IMR-90 (cell line): Measurements from ENCODE around the gene VPS35L. TPM values are rescaled to one million over a fixed set of nuclear protein-coding genes. Genes with fewer than 3 reads are reported as not detected.

Source experiments
- ATAC-seq: fragments of 200-7000 bp; cut with Tn5 transposase; 2 replicates; pipeline ENCODE4 v1.9.1; 2020; ENCODE audit warnings: low read depth, mild to moderate bottlenecking, moderate library complexity
- BruUV-seq: library from RNA; stranded (reverse); fragments of 400-500 nt; replicated peaks from 2 replicates; lab custom pipeline; 2021; lab: Mats Ljungman, UMichigan
- CTCF ChIA-PET: fragments of 300-600 bp; formaldehyde crosslinking; extraction: SDS; loops from one replicate; lab custom pipeline; 2021; ENCODE audit warnings: antibody characterized with exemption; lab: Yijun Ruan, JAX
- POLR2A ChIA-PET: fragments of 300-600 bp; sonication (Branson Sonifier 250); formaldehyde crosslinking; loops from one replicate; lab custom pipeline; 2022; ENCODE audit warnings: antibody characterized with exemption; ENCODE audit not compliant: unreplicated experiment; lab: Charles Lee
- DNase-seq: peaks from one replicate; pipeline ENCODE4 v3.0.0; 2013
- H2AFZ ChIP-seq: replicated peaks from 2 replicates; pipeline ENCODE3; 2013; ENCODE audit warnings: low read length, mild to moderate bottlenecking; ENCODE audit not compliant: poor library complexity
- H2AK5ac ChIP-seq: 2 replicates; pipeline ENCODE4 v1.6.1; 2013; ENCODE audit warnings: low read depth, low read length, inconsistent platforms
- H2AK9ac ChIP-seq: replicated peaks from 2 replicates; pipeline ENCODE3; 2013; ENCODE audit warnings: mild to moderate bottlenecking, low read depth, low read length, moderate library complexity; ENCODE audit not compliant: poor library complexity
- H2BK120ac ChIP-seq: 2 replicates; pipeline ENCODE4 v1.6.1; 2013; ENCODE audit warnings: low read depth, low read length, inconsistent platforms
- H2BK15ac ChIP-seq: 3 replicates; pipeline ENCODE4 v1.6.1; 2013; ENCODE audit warnings: low read depth, low read length, inconsistent platforms
- H2BK20ac ChIP-seq: 2 replicates; pipeline ENCODE4 v1.6.1; 2013; ENCODE audit warnings: low read depth, mild to moderate bottlenecking, inconsistent platforms, low read length, moderate library complexity
- H2BK5ac ChIP-seq: 2 replicates; pipeline ENCODE4 v1.6.1; 2013; ENCODE audit warnings: mild to moderate bottlenecking, low read depth, low read length, inconsistent platforms; ENCODE audit not compliant: poor library complexity, severe bottlenecking
- H3K14ac ChIP-seq: replicated peaks from 2 replicates; pipeline ENCODE4 v1.6.1; 2013; ENCODE audit warnings: low read depth, low read length, inconsistent platforms
- H3K18ac ChIP-seq: 2 replicates; pipeline ENCODE4 v1.6.1; 2013; ENCODE audit warnings: low read depth, low read length, control low read depth
- H3K23ac ChIP-seq: 2 replicates; pipeline ENCODE4 v1.6.1; 2013; ENCODE audit warnings: low read depth, low read length, inconsistent platforms
- H3K27ac ChIP-seq: 2 replicates; pipeline ENCODE4 v1.5.1; 2013; ENCODE audit warnings: mild to moderate bottlenecking, control low read depth, low read length; ENCODE audit not compliant: insufficient read depth
- H3K27me3 ChIP-seq: 2 replicates; pipeline ENCODE4 v1.6.1; 2013; ENCODE audit warnings: low read length; ENCODE audit not compliant: control insufficient read depth, insufficient read depth
- H3K36me3 ChIP-seq: 2 replicates; pipeline ENCODE4 v1.6.1; 2013; ENCODE audit warnings: low read length, mixed read lengths; ENCODE audit not compliant: control insufficient read depth, insufficient read depth
- H3K4ac ChIP-seq: 2 replicates; pipeline ENCODE4 v1.6.1; 2013; ENCODE audit warnings: low read depth, low read length, inconsistent platforms
- H3K4me1 ChIP-seq: 2 replicates; pipeline ENCODE4 v1.6.1; 2013; ENCODE audit warnings: low read length, mixed read lengths; ENCODE audit not compliant: control insufficient read depth, insufficient read depth
- H3K4me2 ChIP-seq: 2 replicates; pipeline ENCODE4 v1.6.1; 2013; ENCODE audit warnings: low read depth, mild to moderate bottlenecking, control low read depth, low read length, moderate library complexity
- H3K4me3 ChIP-seq: 2 replicates; pipeline ENCODE4 v1.5.1; 2013; ENCODE audit warnings: low read depth, mild to moderate bottlenecking, control low read depth, low read length, moderate library complexity; ENCODE audit not compliant: insufficient read depth
- H3K56ac ChIP-seq: 2 replicates; pipeline ENCODE4 v1.6.1; 2013; ENCODE audit warnings: low read length, inconsistent platforms; ENCODE audit not compliant: insufficient read depth; ENCODE audit errors: extremely low read depth
- H3K79me1 ChIP-seq, 2 experiments: 2 replicates each; pipeline ENCODE4 v1.6.1; 2013; ENCODE audit warnings: low read length in 2 of 2, inconsistent platforms in 1 of 2, low read depth in 1 of 2
- H3K9ac ChIP-seq: 2 replicates; pipeline ENCODE4 v1.6.1; 2013; ENCODE audit warnings: low read depth, low read length, control low read depth
- H3K9me1 ChIP-seq: 2 replicates; pipeline ENCODE4 v1.6.1; 2013; ENCODE audit warnings: low read length, inconsistent platforms; ENCODE audit not compliant: insufficient read depth
- H3K9me3 ChIP-seq: 2 replicates; pipeline ENCODE4 v1.6.1; 2013; ENCODE audit warnings: low read length; ENCODE audit not compliant: control insufficient read depth, insufficient read depth
- H4K20me1 ChIP-seq: 2 replicates; pipeline ENCODE4 v1.6.1; 2013; ENCODE audit warnings: low read length, inconsistent platforms; ENCODE audit not compliant: insufficient read depth
- H4K5ac ChIP-seq: 2 replicates; pipeline ENCODE4 v1.6.1; 2013; ENCODE audit warnings: mild to moderate bottlenecking, low read depth, low read length, control low read depth
- H4K8ac ChIP-seq, 2 experiments: 2 replicates each; pipeline ENCODE4 v1.6.1; 2013; ENCODE audit warnings: low read depth in 2 of 2, low read length in 2 of 2, control low read depth in 1 of 2, inconsistent platforms in 1 of 2
- H4K91ac ChIP-seq: 2 replicates; pipeline ENCODE4 v1.6.1; 2013; ENCODE audit warnings: low read depth, low read length, inconsistent platforms; ENCODE audit not compliant: insufficient read depth
- BHLHE40 ChIP-seq: fragments of 150-350 bp; IDR thresholded peaks from 2 replicates; pipeline ENCODE4 v1.6.1; 2016; ENCODE audit warnings: mild to moderate bottlenecking, low read depth, low read length
- CHD1 ChIP-seq: IDR thresholded peaks from 2 replicates; pipeline ENCODE4 v1.6.1; 2012; ENCODE audit warnings: low read depth, low read length, improper control_type of control experiment
- MAFK ChIP-seq: IDR thresholded peaks from 2 replicates; pipeline ENCODE4 v1.6.1; 2012; ENCODE audit warnings: low read depth, low read length, improper control_type of control experiment
- POLR2A ChIP-seq: IDR thresholded peaks from 2 replicates; pipeline ENCODE4 v1.6.1; 2012; ENCODE audit warnings: mild to moderate bottlenecking, low read depth, low read length
- RCOR1 ChIP-seq: IDR thresholded peaks from 2 replicates; pipeline ENCODE4 v1.6.1; 2012; ENCODE audit warnings: mild to moderate bottlenecking, low read length, improper control_type of control experiment; ENCODE audit not compliant: insufficient replicate concordance
- RFX5 ChIP-seq: IDR thresholded peaks from 2 replicates; pipeline ENCODE4 v1.8.0; 2012; ENCODE audit warnings: low read depth, mild to moderate bottlenecking, low read length, moderate library complexity
- SMC3 ChIP-seq: fragments of 150-350 bp; IDR thresholded peaks from 2 replicates; pipeline ENCODE4 v1.6.1; 2016; ENCODE audit warnings: low read depth, mild to moderate bottlenecking, antibody characterized with exemption, low read length, moderate library complexity
- WGBS, 2 experiments: methylation state at CpG; one replicate each; pipeline versions ENCODE4 v1.1.5 to v1.1.7; 2013; ENCODE audit warnings: missing lambda C conversion rate in 2 of 2; ENCODE audit not compliant: insufficient read length in 1 of 2; ENCODE audit errors: extremely low coverage in 2 of 2; 5-methylcytosine and 5-hydroxymethylcytosine counted together
- dilution Hi-C: fragments of 300-500 bp; cut with HindIII; formaldehyde crosslinking; loops from one replicate; pipeline ENCODE4 v1.14.3; 2018; ENCODE audit warnings: low sequenced_read_pairs; ENCODE audit not compliant: unreplicated experiment
- in situ Hi-C: fragments of 300-500 bp; cut with MboI; formaldehyde crosslinking; loops from 3 replicates; pipeline ENCODE4 v1.14.3; 2019; ENCODE audit warnings: low sequenced_read_pairs, inconsistent platforms, mixed read lengths
- intact Hi-C: fragments of 100-400 bp; cut with micrococcal nuclease; formaldehyde crosslinking; loops from 2 replicates; pipeline ENCODE4 v1.10.0; 2022
- polyA plus RNA-seq, 3 experiments: library from polyadenylated mRNA; depleted of rRNA; stranded (reverse); fragments of >200 nt; gene quantifications; 2 replicates each; pipeline ENCODE4 v1.2.3, GENCODE V29; 2012; ENCODE audit warnings: low replicate concordance in 1 of 3
- total RNA-seq: library from RNA; depleted of rRNA; stranded (reverse); fragments of >200 nt; gene quantifications from 2 replicates; pipeline ENCODE4 v1.2.3, GENCODE V29; 2012
- TF ChIP-seq, protein P1 (sequence below): conservative IDR thresholded peaks from 2 replicates; pipeline ENCODE4 v1.5.1; 2012; ENCODE audit warnings: mild to moderate bottlenecking, low read depth, low read length, improper control_type of control experiment
- TF ChIP-seq, protein P2 (sequence below): fragments of 150-350 bp; IDR thresholded peaks from 2 replicates; pipeline ENCODE4 v1.6.1; 2016; ENCODE audit warnings: low read depth, mild to moderate bottlenecking, low read length, moderate library complexity, borderline replicate concordance
- TF ChIP-seq, protein P3 (sequence below): fragments of 150-350 bp; IDR thresholded peaks from 2 replicates; pipeline ENCODE4 v1.6.1; 2017; ENCODE audit warnings: mild to moderate bottlenecking, antibody characterized with exemption, low read length, low read depth

VPS35L gene
- total and polyA plus RNA-seq, 2 of the 4 experiments (the other 2 are of a cell fraction): 28.0 to 40.1 TPM

- Histone ChIP-seq H2BK15ac (no peak overlapping the region), H4K5ac (no peak overlapping the region), H3K27me3 (no peaks in the 10 kb centered on the region), H2BK120ac (no peak overlapping the region), H2AK5ac (no peak overlapping the region), H3K27ac (no peak overlapping the region), H4K91ac (no peak overlapping the region), H3K9ac (no peak overlapping the region), H3K18ac (no peak overlapping the region), H2BK20ac (no peak overlapping the region), H3K79me1 (peaks cover 0 to 10% of the 10 kb centered on the region in 2 experiments; a peak in 2 of 4 replicates), H3K4me2 (no peak overlapping the region), H3K23ac (no peak overlapping the region), H2BK5ac (no peak overlapping the region), H3K36me3 (peaks cover 33% of the 10 kb centered on the region), H4K20me1 (no peaks in the 10 kb centered on the region), H3K9me3 (no peaks in the 10 kb centered on the region), H4K8ac (no peak overlapping the region), H2AFZ (no peak overlapping the region), H3K14ac (no peak overlapping the region), H3K4me1 (no peaks in the 10 kb centered on the region), H3K4me3 (no peak overlapping the region), H3K9me1 (no peaks in the 10 kb centered on the region), H3K56ac (no peak overlapping the region), H3K4ac (no peak overlapping the region), H2AK9ac (no peak overlapping the region)
- dilution Hi-C loops (no loop called here), intact Hi-C loops (no loop called here), in situ Hi-C loops (no loop called here)
- no peak for DNase-seq
- CTCF ChIA-PET: no interaction called here
- WGBS, 2 experiments: no CpG with 5 or more reads among the region's 4 CpGs
- no peak for ATAC-seq
- TF ChIP-seq MAFK: no peak
- TF ChIP-seq, protein P1, sequence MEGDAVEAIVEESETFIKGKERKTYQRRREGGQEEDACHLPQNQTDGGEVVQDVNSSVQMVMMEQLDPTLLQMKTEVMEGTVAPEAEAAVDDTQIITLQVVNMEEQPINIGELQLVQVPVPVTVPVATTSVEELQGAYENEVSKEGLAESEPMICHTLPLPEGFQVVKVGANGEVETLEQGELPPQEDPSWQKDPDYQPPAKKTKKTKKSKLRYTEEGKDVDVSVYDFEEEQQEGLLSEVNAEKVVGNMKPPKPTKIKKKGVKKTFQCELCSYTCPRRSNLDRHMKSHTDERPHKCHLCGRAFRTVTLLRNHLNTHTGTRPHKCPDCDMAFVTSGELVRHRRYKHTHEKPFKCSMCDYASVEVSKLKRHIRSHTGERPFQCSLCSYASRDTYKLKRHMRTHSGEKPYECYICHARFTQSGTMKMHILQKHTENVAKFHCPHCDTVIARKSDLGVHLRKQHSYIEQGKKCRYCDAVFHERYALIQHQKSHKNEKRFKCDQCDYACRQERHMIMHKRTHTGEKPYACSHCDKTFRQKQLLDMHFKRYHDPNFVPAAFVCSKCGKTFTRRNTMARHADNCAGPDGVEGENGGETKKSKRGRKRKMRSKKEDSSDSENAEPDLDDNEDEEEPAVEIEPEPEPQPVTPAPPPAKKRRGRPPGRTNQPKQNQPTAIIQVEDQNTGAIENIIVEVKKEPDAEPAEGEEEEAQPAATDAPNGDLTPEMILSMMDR: no peak
- no peak for TF ChIP-seq RCOR1
- TF ChIP-seq POLR2A: no peak
- TF ChIP-seq, protein P2, sequence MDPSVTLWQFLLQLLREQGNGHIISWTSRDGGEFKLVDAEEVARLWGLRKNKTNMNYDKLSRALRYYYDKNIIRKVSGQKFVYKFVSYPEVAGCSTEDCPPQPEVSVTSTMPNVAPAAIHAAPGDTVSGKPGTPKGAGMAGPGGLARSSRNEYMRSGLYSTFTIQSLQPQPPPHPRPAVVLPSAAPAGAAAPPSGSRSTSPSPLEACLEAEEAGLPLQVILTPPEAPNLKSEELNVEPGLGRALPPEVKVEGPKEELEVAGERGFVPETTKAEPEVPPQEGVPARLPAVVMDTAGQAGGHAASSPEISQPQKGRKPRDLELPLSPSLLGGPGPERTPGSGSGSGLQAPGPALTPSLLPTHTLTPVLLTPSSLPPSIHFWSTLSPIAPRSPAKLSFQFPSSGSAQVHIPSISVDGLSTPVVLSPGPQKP: no peak
- no peak for TF ChIP-seq RFX5
- TF ChIP-seq SMC3: no peak
- no peak for TF ChIP-seq BHLHE40
- TF ChIP-seq, protein P3, sequence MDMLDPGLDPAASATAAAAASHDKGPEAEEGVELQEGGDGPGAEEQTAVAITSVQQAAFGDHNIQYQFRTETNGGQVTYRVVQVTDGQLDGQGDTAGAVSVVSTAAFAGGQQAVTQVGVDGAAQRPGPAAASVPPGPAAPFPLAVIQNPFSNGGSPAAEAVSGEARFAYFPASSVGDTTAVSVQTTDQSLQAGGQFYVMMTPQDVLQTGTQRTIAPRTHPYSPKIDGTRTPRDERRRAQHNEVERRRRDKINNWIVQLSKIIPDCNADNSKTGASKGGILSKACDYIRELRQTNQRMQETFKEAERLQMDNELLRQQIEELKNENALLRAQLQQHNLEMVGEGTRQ: no peak
- no peak for TF ChIP-seq CHD1
- no TSS peak for BruUV-seq
- POLR2A ChIA-PET: no interaction called here
Measured at GRCh38 chr16:19506965-19507364, 48.5 kb upstream of the VPS35L start.
